Activated B cell treated with CpG ODN at 0.5 μM for 24 hours (primary cell): ENCODE results near the gene MGMT. TPM values are rescaled to one million over a fixed set of nuclear protein-coding genes. Genes with fewer than 3 reads are reported as not detected.

Source experiments
- ATAC-seq: fragments of 200-7000 bp; cut with Tn5 transposase; one replicate; pipeline ENCODE4 v1.10.0; 2021; ENCODE audit warnings: low read depth, mild to moderate bottlenecking, moderate library complexity
- CTCF ChIA-PET: fragments of 350-600 bp; sonication (Branson Sonifier 250); formaldehyde crosslinking; loops from one replicate; lab custom pipeline; 2021; ENCODE audit warnings: antibody characterized with exemption; lab: Charles Lee
- POLR2A ChIA-PET: fragments of 350-600 bp; sonication (Branson Sonifier 250); formaldehyde crosslinking; loops from one replicate; lab custom pipeline; 2021; ENCODE audit warnings: antibody characterized with exemption; lab: Charles Lee
- DNase-seq: peaks from one replicate; pipeline ENCODE4 v3.0.0; 2022
- H3K27ac Mint-ChIP-seq: one replicate; pipeline ENCODE4 v1.8.0; 2020; ENCODE audit warnings: mixed read lengths
- H3K27me3 Mint-ChIP-seq: one replicate; pipeline ENCODE4 v1.8.0; 2021; ENCODE audit warnings: mixed read lengths
- H3K36me3 Mint-ChIP-seq: one replicate; pipeline ENCODE4 v1.8.0; 2021; ENCODE audit warnings: low read depth, mixed read lengths
- H3K4me1 Mint-ChIP-seq: one replicate; pipeline ENCODE4 v1.8.0; 2021; ENCODE audit warnings: mixed read lengths
- H3K4me3 Mint-ChIP-seq: one replicate; pipeline ENCODE4 v1.8.0; 2020; ENCODE audit warnings: mild to moderate bottlenecking, mixed read lengths
- H3K9me3 Mint-ChIP-seq: one replicate; pipeline ENCODE4 v1.8.0; 2020; ENCODE audit warnings: mixed read lengths
- CTCF ChIP-seq: fragments of 200-600 bp; IDR thresholded peaks from one replicate; pipeline ENCODE4 v1.8.0; 2022; ENCODE audit warnings: antibody characterized with exemption, mild to moderate bottlenecking
- intact Hi-C: fragments of 100-400 bp; cut with micrococcal nuclease; formaldehyde crosslinking; loops from one replicate; pipeline ENCODE4 v1.15.1; 2024
- total RNA-seq: library from RNA; stranded (reverse); gene quantifications from 2 replicates; pipeline ENCODE4 v1.2.3, GENCODE V29; 2022

The MGMT gene
- total RNA-seq, 1 donor from 2014 or later: 25.8 TPM

- no peak overlapping the region for H3K4me3 Mint-ChIP-seq
- no peak for ATAC-seq
- peaks cover 9% of the 10 kb centered on the region for H3K4me1 Mint-ChIP-seq
- DNase-seq: no peak
- no peaks in the 10 kb centered on the region for H3K27me3 Mint-ChIP-seq
- H3K27ac Mint-ChIP-seq: no peak overlapping the region
- intact Hi-C loops: no loop called here
- no peaks in the 10 kb centered on the region for H3K9me3 Mint-ChIP-seq
- TF ChIP-seq CTCF: no peak
- CTCF ChIA-PET: no interaction called here
- POLR2A ChIA-PET: no interaction called here
- H3K36me3 Mint-ChIP-seq: peaks cover 23% of the 10 kb centered on the region
These were observed 211.1 kb downstream of the MGMT start for GRCh38 chr10:129678186-129678585.

DNA sequence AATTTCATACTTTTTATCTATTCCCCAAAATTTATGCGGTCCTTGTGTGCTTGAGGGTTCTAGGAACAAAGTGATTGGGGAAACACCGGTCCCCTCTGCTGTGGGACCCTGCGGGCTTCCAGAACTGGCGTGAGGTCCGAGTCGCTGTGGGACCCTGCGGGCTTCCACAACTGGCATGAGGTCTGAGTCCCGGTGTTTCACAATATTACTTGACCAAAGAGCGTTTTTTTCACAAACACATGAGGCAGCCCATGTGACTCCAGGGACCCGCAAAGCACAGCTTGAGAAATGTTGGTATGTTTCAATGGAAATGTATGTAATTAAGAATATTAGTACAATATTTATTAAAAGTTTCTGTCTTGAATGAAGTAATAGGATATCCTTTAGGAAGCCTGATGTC is 212.2 kb downstream of the MGMT start:
- intact Hi-C loops: no loop called here
- DNase-seq (no peak), ATAC-seq (no peak)
- no peak overlapping the region for H3K4me3 Mint-ChIP-seq
- no peak for TF ChIP-seq CTCF
- ChIA-PET CTCF (no interaction called here), POLR2A (no interaction called here)
- H3K27ac Mint-ChIP-seq: no peak overlapping the region
- H3K36me3 Mint-ChIP-seq: peaks cover 21% of the 10 kb centered on the region
- H3K27me3 Mint-ChIP-seq: no peaks in the 10 kb centered on the region
- H3K4me1 Mint-ChIP-seq: peaks cover 9% of the 10 kb centered on the region
- H3K9me3 Mint-ChIP-seq: no peaks in the 10 kb centered on the region

DNA sequence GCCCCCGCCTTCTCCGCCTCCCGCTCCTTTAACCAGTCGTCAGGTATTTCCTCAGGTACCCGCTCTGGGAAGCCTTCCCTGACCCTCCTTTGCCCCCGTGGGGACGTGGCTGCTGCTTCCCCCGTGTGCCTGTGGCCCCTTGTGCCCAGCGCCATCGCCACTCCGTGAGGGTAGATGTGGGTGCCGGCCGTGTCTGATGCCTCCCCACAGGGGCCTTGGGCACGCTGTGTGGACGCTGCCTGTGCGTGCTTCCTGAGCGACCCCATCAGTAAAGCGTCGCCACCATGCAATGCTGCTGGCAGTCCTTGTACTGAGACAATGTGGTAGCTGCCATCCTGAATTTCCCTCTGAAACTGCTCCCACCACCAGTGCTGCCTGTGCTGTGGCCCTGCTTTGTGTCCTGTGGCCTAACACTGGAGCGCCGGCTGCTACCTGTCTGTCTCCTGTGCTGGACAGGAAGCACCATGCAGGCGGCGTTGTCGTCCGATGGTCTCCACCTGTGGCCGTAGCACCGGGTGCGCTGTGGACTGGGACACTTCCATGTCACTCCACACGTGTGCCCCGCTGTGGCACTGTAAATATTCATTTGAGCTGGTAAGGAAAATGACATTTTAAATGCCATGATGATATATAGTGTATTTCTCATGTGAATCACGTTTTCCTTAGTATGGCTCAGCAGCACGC is 213.8 kb downstream of the MGMT start:
- ChIA-PET CTCF (no interaction called here), POLR2A (no interaction called here)
- H3K4me3 Mint-ChIP-seq: no peak overlapping the region
- intact Hi-C loops: no loop called here
- peaks cover 4% of the 10 kb centered on the region for H3K4me1 Mint-ChIP-seq
- no peaks in the 10 kb centered on the region for H3K9me3 Mint-ChIP-seq
- H3K36me3 Mint-ChIP-seq: peaks cover 13% of the 10 kb centered on the region
- no peak for ATAC-seq
- no peak for TF ChIP-seq CTCF
- no peak overlapping the region for H3K27ac Mint-ChIP-seq
- no peak for DNase-seq
- no peaks in the 10 kb centered on the region for H3K27me3 Mint-ChIP-seq

- ATAC-seq: no peak
- no peak for TF ChIP-seq CTCF
- Mint-ChIP-seq H3K9me3 (no peaks in the 10 kb centered on the region), H3K4me1 (no peaks in the 10 kb centered on the region), H3K36me3 (peaks cover 13% of the 10 kb centered on the region), H3K27me3 (no peaks in the 10 kb centered on the region), H3K4me3 (no peak overlapping the region), H3K27ac (no peak overlapping the region)
- intact Hi-C loops: no loop called here
- ChIA-PET CTCF (no interaction called here), POLR2A (no interaction called here)
- DNase-seq: no peak
These were observed 214.8 kb downstream of the MGMT start for GRCh38 chr10:129681856-129682255.

GRCh38 chr10:129683519-129683918 is 216.5 kb downstream of the MGMT start:
- Mint-ChIP-seq H3K27ac (no peak overlapping the region), H3K4me3 (no peak overlapping the region), H3K27me3 (no peaks in the 10 kb centered on the region), H3K4me1 (no peaks in the 10 kb centered on the region), H3K9me3 (no peaks in the 10 kb centered on the region), H3K36me3 (peaks cover 13% of the 10 kb centered on the region)
- intact Hi-C loops: no loop called here
- POLR2A ChIA-PET: no interaction called here
- no peak for TF ChIP-seq CTCF
- DNase-seq: no peak
- CTCF ChIA-PET: no interaction called here
- ATAC-seq: no peak
